Testis (tissue), 2 donors: Measurements from ENCODE around the gene GFRA4.

Experiments used
- CTCF ChIP-seq, 3 experiments: fragments of 450-650 bp in 2 of 3; fragments of 200-600 bp in 1 of 3; sonication (generic) in 1 of 3; IDR thresholded peaks; one replicate each; pipeline ENCODE4 v1.5.1; 2016 to 2019; ENCODE audit warnings: antibody characterized with exemption in 3 of 3, mild to moderate bottlenecking in 2 of 3, moderate library complexity in 1 of 3
- POLR2A ChIP-seq: fragments of 450-650 bp; IDR thresholded peaks from one replicate; pipeline ENCODE4 v1.6.1; 2017; ENCODE audit warnings: antibody characterized with exemption, mild to moderate bottlenecking, moderate library complexity

- TF ChIP-seq POLR2A = no peak
- no peak for TF ChIP-seq CTCF (IDR thresholded peaks at IDR 0.05)
These were observed 32.8 kb downstream of the GFRA4 start for GRCh38 chr20:3630429-3630828.
